SJSA1 (cell line): Measurements from ENCODE around the gene VDAC1. TPM values are rescaled to one million over a fixed set of nuclear protein-coding genes. Genes with fewer than 3 reads are reported as not detected.
"Not testable (repeated sequence)": the region's sequence is repeated elsewhere in the genome, so short reads cannot be mapped to it uniquely, and the experiment has no call there.

Source experiments
- DNase-seq, 2 experiments: peaks; one replicate each; pipeline ENCODE4 v3.0.0-alpha.2; 2015 to 2020; ENCODE audit warnings: low spot score in 2 of 2, low read depth in 1 of 2
- H3K27ac ChIP-seq: fragments of 250-450 bp; sonication (Bioruptor Pico); 2 replicates; pipeline ENCODE4 v1.5.1; 2020; ENCODE audit warnings: mild to moderate bottlenecking, moderate library complexity
- H3K27me3 ChIP-seq: fragments of 250-450 bp; sonication (Bioruptor Pico); replicated peaks from 2 replicates; pipeline ENCODE4 v1.5.1; 2020; ENCODE audit warnings: mild to moderate bottlenecking, moderate library complexity
- H3K36me3 ChIP-seq: fragments of 250-450 bp; sonication (Bioruptor Pico); 2 replicates; pipeline ENCODE4 v1.5.1; 2020; ENCODE audit warnings: mild to moderate bottlenecking
- H3K4me1 ChIP-seq: fragments of 250-450 bp; sonication (Bioruptor Pico); replicated peaks from 2 replicates; pipeline ENCODE4 v1.6.1; 2021; ENCODE audit warnings: mild to moderate bottlenecking
- H3K4me3 ChIP-seq: fragments of 250-450 bp; sonication (Bioruptor Pico); 2 replicates; pipeline ENCODE4 v1.5.1; 2020; ENCODE audit warnings: mild to moderate bottlenecking
- H3K9me3 ChIP-seq: fragments of 250-450 bp; sonication (Bioruptor Pico); replicated peaks from 2 replicates; pipeline ENCODE4 v1.5.1; 2020; ENCODE audit warnings: mild to moderate bottlenecking
- total RNA-seq: library from RNA; depleted of rRNA; stranded (reverse); fragments of >200 nt; shearing (Covaris generic); gene quantifications from 2 replicates; pipeline ENCODE4 v1.2.3, GENCODE V29; 2014

Gene VDAC1
- total RNA-seq, 1 experiment from 2014 or later: 432 TPM

- Histone ChIP-seq H3K9me3 (no peaks in the 10 kb centered on the region), H3K27me3 (no peaks in the 10 kb centered on the region), H3K27ac (no peak overlapping the region), H3K36me3 (no peaks in the 10 kb centered on the region), H3K4me3 (no peak overlapping the region), H3K4me1 (no peaks in the 10 kb centered on the region; the same call in 1 of the 2 replicates)
- no peak for DNase-seq
These were observed 61.9 kb downstream of the VDAC1 start for GRCh38 chr5:133942614-133943474.

- H3K27ac ChIP-seq: no peak overlapping the region
- DNase-seq: no peak
- H3K9me3 ChIP-seq: no peaks in the 10 kb centered on the region
- H3K4me3 ChIP-seq: no peak overlapping the region
- H3K27me3 ChIP-seq: no peaks in the 10 kb centered on the region
- no peaks in the 10 kb centered on the region for H3K4me1 ChIP-seq
- H3K36me3 ChIP-seq: no peaks in the 10 kb centered on the region
These were observed 63.1 kb downstream of the VDAC1 start for GRCh38 chr5:133941456-133942196.

- Histone ChIP-seq H3K27ac (no peak overlapping the region), H3K4me3 (no peak overlapping the region), H3K9me3 (no peaks in the 10 kb centered on the region), H3K4me1 (no peaks in the 10 kb centered on the region), H3K36me3 (no peaks in the 10 kb centered on the region), H3K27me3 (no peaks in the 10 kb centered on the region)
- DNase-seq: no peak
These were observed 65.1 kb downstream of the VDAC1 start for GRCh38 chr5:133939668-133940067.

GRCh38 chr5:133938929-133939328 lies 65.8 kb downstream of the VDAC1 start:
- DNase-seq: no peak

GRCh38 chr5:133938039-133938821 lies 66.5 kb downstream of the VDAC1 start:
- DNase-seq: no peak
- no peaks in the 10 kb centered on the region for H3K9me3 ChIP-seq

More at GRCh38 chr5:133938929-133939328, 65.8 kb downstream of the VDAC1 start:
- Histone ChIP-seq H3K27ac (no peak overlapping the region), H3K4me3 (no peak overlapping the region), H3K4me1 (no peaks in the 10 kb centered on the region), H3K27me3 (no peaks in the 10 kb centered on the region), H3K9me3 (no peaks in the 10 kb centered on the region), H3K36me3 (no peaks in the 10 kb centered on the region)

GRCh38 chr5:133937628-133938027 lies 67.1 kb downstream of the VDAC1 start:
- not testable (repeated sequence) for H3K36me3 ChIP-seq, H3K27ac ChIP-seq, H3K9me3 ChIP-seq, H3K4me3 ChIP-seq, DNase-seq, H3K27me3 ChIP-seq, H3K4me1 ChIP-seq

More at GRCh38 chr5:133938039-133938821, 66.5 kb downstream of the VDAC1 start:
- no peak overlapping the region for H3K27ac ChIP-seq
- no peaks in the 10 kb centered on the region for H3K36me3 ChIP-seq
- H3K4me3 ChIP-seq: no peak overlapping the region
- no peaks in the 10 kb centered on the region for H3K27me3 ChIP-seq
- no peaks in the 10 kb centered on the region for H3K4me1 ChIP-seq

GRCh38 chr5:133936651-133937015 lies 68.1 kb downstream of the VDAC1 start:
- H3K9me3 ChIP-seq: no peaks in the 10 kb centered on the region
- no peak overlapping the region for H3K4me3 ChIP-seq
- H3K4me1 ChIP-seq: no peaks in the 10 kb centered on the region
- no peaks in the 10 kb centered on the region for H3K36me3 ChIP-seq
- no peak for DNase-seq
- H3K27ac ChIP-seq: no peak overlapping the region
- no peaks in the 10 kb centered on the region for H3K27me3 ChIP-seq

GRCh38 chr5:133935991-133936650 lies 68.7 kb downstream of the VDAC1 start:
- not testable (repeated sequence) for H3K4me1 ChIP-seq, H3K27me3 ChIP-seq, H3K27ac ChIP-seq, H3K36me3 ChIP-seq, DNase-seq, H3K4me3 ChIP-seq, H3K9me3 ChIP-seq

GRCh38 chr5:133935667-133935940 lies 69.2 kb downstream of the VDAC1 start:
- DNase-seq: no peak
- H3K4me1 ChIP-seq: peaks cover under 1% of the 10 kb centered on the region
- no peak overlapping the region for H3K27ac ChIP-seq
- H3K36me3 ChIP-seq: no peaks in the 10 kb centered on the region
- H3K9me3 ChIP-seq: no peaks in the 10 kb centered on the region
- no peak overlapping the region for H3K4me3 ChIP-seq
- H3K27me3 ChIP-seq: no peaks in the 10 kb centered on the region

- DNase-seq: no peak
- H3K4me1 ChIP-seq: peaks cover 6% of the 10 kb centered on the region
These were observed 69.7 kb downstream of the VDAC1 start for GRCh38 chr5:133934822-133935666.

GRCh38 chr5:133934311-133934710 lies 70.5 kb downstream of the VDAC1 start:
- Histone ChIP-seq H3K4me3 (no peak overlapping the region), H3K4me1 (peaks cover 11% of the 10 kb centered on the region)
- no peak for DNase-seq

More at GRCh38 chr5:133934822-133935666, 69.7 kb downstream of the VDAC1 start:
- Histone ChIP-seq H3K36me3 (no peaks in the 10 kb centered on the region), H3K9me3 (no peaks in the 10 kb centered on the region), H3K27me3 (no peaks in the 10 kb centered on the region), H3K27ac (no peak overlapping the region), H3K4me3 (no peak overlapping the region)

GRCh38 chr5:133933670-133934295 lies 71.0 kb downstream of the VDAC1 start:
- no peak for DNase-seq
- Histone ChIP-seq H3K4me3 (no peak overlapping the region), H3K27ac (no peak overlapping the region), H3K9me3 (no peaks in the 10 kb centered on the region), H3K4me1 (peaks cover 11% of the 10 kb centered on the region), H3K27me3 (no peaks in the 10 kb centered on the region), H3K36me3 (no peaks in the 10 kb centered on the region)

More at GRCh38 chr5:133934311-133934710, 70.5 kb downstream of the VDAC1 start:
- H3K27ac ChIP-seq: no peak overlapping the region
- H3K9me3 ChIP-seq: no peaks in the 10 kb centered on the region
- H3K36me3 ChIP-seq: no peaks in the 10 kb centered on the region
- H3K27me3 ChIP-seq: no peaks in the 10 kb centered on the region
